Spleen (tissue), 11 donors: ENCODE results near the gene MRPL37. TPM values are rescaled to one million over a fixed set of nuclear protein-coding genes. Genes with fewer than 3 reads are reported as not detected.

Source experiments
- DNase-seq: peaks from one replicate; pipeline ENCODE4 v3.0.0-alpha.2; 2020
- H3K27ac ChIP-seq, 8 donors: fragments of 200-600 bp; sonication (generic) in 7 of 8; 1 replicate in 4 of 8; 2 replicates in 4 of 8; pipeline versions ENCODE4 v1.5.0 to v1.8.0; 2016 to 2021; ENCODE audit warnings: inconsistent platforms in 4 of 8, mild to moderate bottlenecking in 4 of 8, moderate library complexity in 1 of 8
- H3K27me3 ChIP-seq, 7 donors: fragments of 200-600 bp; sonication (generic) in 6 of 7; replicated peaks in 1 of 7; 1 replicate in 4 of 7; 2 replicates in 3 of 7; pipeline versions ENCODE4 v1.5.0 to v1.8.0; 2016 to 2021; ENCODE audit warnings: inconsistent platforms in 3 of 7, mild to moderate bottlenecking in 1 of 7
- H3K36me3 ChIP-seq, 6 donors: fragments of 200-600 bp; sonication (generic) in 5 of 6; 1 replicate in 4 of 6; 2 replicates in 2 of 6; pipeline versions ENCODE4 v1.5.0 to v1.8.0; 2016 to 2021; ENCODE audit warnings: inconsistent platforms in 2 of 6
- H3K4me1 ChIP-seq, 6 donors: fragments of 200-600 bp; sonication (generic) in 5 of 6; 1 replicate in 3 of 6; 2 replicates in 3 of 6; pipeline versions ENCODE4 v1.5.0 to v1.8.0; 2016 to 2021; ENCODE audit warnings: inconsistent platforms in 3 of 6
- H3K4me3 ChIP-seq, 8 donors: fragments of 200-600 bp; sonication (generic) in 7 of 8; 1 replicate in 4 of 8; 2 replicates in 4 of 8; pipeline versions ENCODE4 v1.5.0 to v1.8.0; 2016 to 2021; ENCODE audit warnings: inconsistent platforms in 4 of 8, mild to moderate bottlenecking in 4 of 8, moderate library complexity in 2 of 8
- H3K9me3 ChIP-seq, 8 donors: fragments of 200-600 bp; sonication (generic) in 7 of 8; 1 replicate in 4 of 8; 2 replicates in 4 of 8; pipeline versions ENCODE4 v1.5.0 to v1.8.0; 2016 to 2021; ENCODE audit warnings: inconsistent platforms in 4 of 8
- CTCF ChIP-seq, 11 experiments: fragments of 200-600 bp in 7 of 11; fragments of 450-650 bp in 4 of 11; sonication (generic) in 4 of 11; IDR thresholded peaks in 8 of 11; conservative IDR thresholded peaks in 3 of 11; 1 replicate in 7 of 11; 2 replicates in 4 of 11; pipeline versions ENCODE4 v1.4.0 to v1.8.0; 2016 to 2021; ENCODE audit warnings: antibody characterized with exemption in 11 of 11, inconsistent platforms in 4 of 11, mild to moderate bottlenecking in 1 of 11
- POLR2A ChIP-seq, 3 donors: fragments of 450-650 bp; IDR thresholded peaks; one replicate each; pipeline ENCODE4 v1.5.1; 2017; ENCODE audit warnings: antibody characterized with exemption in 3 of 3, mild to moderate bottlenecking in 1 of 3
- POLR2AphosphoS5 ChIP-seq, 3 donors: sonication (generic); formaldehyde crosslinking; IDR thresholded peaks; one replicate each; pipeline ENCODE4 v1.5.1; 2017; ENCODE audit warnings: antibody characterized with exemption in 3 of 3
- WGBS, 5 donors: extraction: QIAGEN DNeasy Blood & Tissue Kit in 3 of 5; methylation state at CpG; one replicate each; pipeline versions ENCODE4 v1.1.5 to v1.1.7; 2013 to 2018; 5-methylcytosine and 5-hydroxymethylcytosine counted together
- intact Hi-C: fragments of 100-400 bp; cut with DNase I; formaldehyde crosslinking; loops from one replicate; pipeline ENCODE4 v1.15.0; 2023; ENCODE audit warnings: low total_unique reads
- polyA plus RNA-seq, 3 donors: library from polyadenylated mRNA; stranded (reverse); fragments of 200-250 nt; gene quantifications; one replicate each; pipeline ENCODE4 v1.2.1, GENCODE V29; 2013
- total RNA-seq, 7 donors: library from RNA; depleted of rRNA in 3 of 7; stranded (reverse); fragments of >200 nt in 3 of 7; fragmentation: NEBNext Ultra II Directional in 4 of 7; extraction: Animal tissue kit (Norgen Biotek cat#: 25700) in 4 of 7; gene quantifications; one replicate each; pipeline versions ENCODE4 v1.1.0 to v1.2.1, GENCODE V29; 2016 to 2021
- donor health status: healthy with polysubstance abuse.
- donor health status: DM: no; HTN: no; CAD: no; lungs with moderate emphysema.
- donor health status: DM: no; HTN: no; CAD: no.
- donor health status: Bipolar disorder and iron deficiency.
- donor health status: healthy.
- donor health status: DM: no; HTN: no; CAD: no.
- donor health status: DM: yes; HTN: yes; CAD: no.

MRPL37 gene
- total and polyA plus RNA-seq, 10 donors = 20.4 to 55.9 (median 43.3) TPM

GRCh38 chr1:54248966-54249365, 49.0 kb downstream of the MRPL37 start:
- TF ChIP-seq POLR2A (IDR thresholded peaks at IDR 0.05) = no peak
- no peak for TF ChIP-seq POLR2AphosphoS5 (IDR thresholded peaks at IDR 0.05)
- TF ChIP-seq CTCF (IDR thresholded peaks at IDR 0.05 in 8 of 11, conservative IDR thresholded peaks at IDR 0.05 in 3 of 11) = no peak
- DNase-seq = no peak
- intact Hi-C loops = no loop called here
- H3K36me3 ChIP-seq = peaks cover 0 to 66% (median 0%) of the 10 kb centered on the region in 6 donors
- H3K4me3 ChIP-seq = no peak overlapping the region
- peaks cover 0 to 64% (median 25%) of the 10 kb centered on the region in 6 donors for H3K4me1 ChIP-seq
- peak overlapping the region in 5 of 8 donors; percentile 23 to 54 (median 39) for H3K27ac ChIP-seq
- H3K27me3 ChIP-seq = no peaks in the 10 kb centered on the region
- WGBS, 5 donors = 51 to 82% (median 74%) methylated on average over 4 of the region's 4 CpGs
- H3K9me3 ChIP-seq = no peaks in the 10 kb centered on the region

DNA sequence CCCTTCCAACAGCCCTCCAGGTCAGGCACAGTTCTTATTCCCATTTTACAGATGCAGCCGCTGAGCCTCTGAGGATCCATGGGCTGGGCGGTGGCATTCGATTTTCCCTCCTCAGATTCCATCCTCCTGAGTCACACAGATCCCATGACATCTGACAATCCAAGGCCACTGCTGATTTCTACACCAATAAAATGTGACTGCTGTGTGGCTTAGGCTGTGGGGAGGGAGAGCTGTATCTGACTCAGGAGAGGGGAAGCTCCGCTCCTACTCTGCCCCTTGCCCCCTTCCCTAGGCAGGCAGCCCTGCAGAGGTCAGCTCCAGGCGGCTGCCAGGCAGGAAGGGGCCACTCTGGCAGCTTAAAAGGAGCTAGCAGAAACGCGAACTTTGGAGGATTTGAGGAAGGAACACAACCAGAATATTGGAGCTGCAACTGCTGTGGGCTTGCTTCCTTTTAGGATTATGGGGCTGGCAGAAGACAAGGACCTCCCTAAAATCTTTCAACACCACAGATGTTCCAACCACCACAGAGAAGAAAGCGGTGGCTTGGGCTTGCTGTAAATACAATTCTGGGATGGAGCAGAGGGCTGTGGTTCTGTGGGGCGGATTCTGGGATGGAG, 50.0 kb downstream of the MRPL37 start:
- Histone ChIP-seq H3K9me3 (no peaks in the 10 kb centered on the region), H3K36me3 (peaks cover 0 to 61% (median 0%) of the 10 kb centered on the region in 6 donors), H3K27ac (peak overlapping the region in 7 of 8 donors; percentile 23 to 67 (median 54)), H3K4me1 (peaks cover 0 to 59% (median 31%) of the 10 kb centered on the region in 6 donors), H3K27me3 (no peaks in the 10 kb centered on the region), H3K4me3 (no peak overlapping the region)
- DNase-seq = no peak
- no peak for TF ChIP-seq POLR2A (IDR thresholded peaks at IDR 0.05)
- TF ChIP-seq CTCF (IDR thresholded peaks at IDR 0.05 in 8 of 11, conservative IDR thresholded peaks at IDR 0.05 in 3 of 11) = no peak
- TF ChIP-seq POLR2AphosphoS5 (IDR thresholded peaks at IDR 0.05) = peak; percentile 48 to 68 (median 64)
- intact Hi-C loops = no loop called here
- 54 to 72% (median 58%) methylated on average over 9 of the region's 9 CpGs for WGBS, 5 donors

DNA sequence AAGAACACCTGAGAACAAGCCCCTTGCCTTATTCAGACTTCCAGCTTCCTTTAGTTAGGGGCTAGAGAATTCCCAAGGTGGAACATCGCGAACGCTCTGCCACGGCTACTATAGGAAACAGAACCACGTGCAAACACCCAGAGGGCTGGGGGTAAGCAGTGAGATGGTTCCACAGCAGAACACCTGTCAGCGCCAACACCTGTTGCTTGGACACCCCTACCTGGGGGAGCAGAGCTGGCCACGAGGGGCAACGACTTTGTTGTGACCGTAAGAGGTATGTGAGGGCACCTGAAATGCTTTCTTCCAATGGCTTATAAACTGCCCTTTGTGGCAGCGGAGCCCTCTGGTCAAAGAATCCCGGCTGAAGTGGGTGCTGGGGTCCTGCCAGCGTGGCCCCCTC, 50.7 kb downstream of the MRPL37 start:
- Histone ChIP-seq H3K36me3 (peaks cover 0 to 61% (median 0%) of the 10 kb centered on the region in 6 donors), H3K9me3 (no peaks in the 10 kb centered on the region), H3K4me1 (peaks cover 0 to 52% (median 27%) of the 10 kb centered on the region in 6 donors), H3K4me3 (no peak overlapping the region), H3K27ac (peak overlapping the region in 5 of 8 donors; percentile 23 to 67 (median 57)), H3K27me3 (no peaks in the 10 kb centered on the region)
- no peak for DNase-seq
- no peak for TF ChIP-seq POLR2AphosphoS5 (IDR thresholded peaks at IDR 0.05)
- no peak for TF ChIP-seq POLR2A (IDR thresholded peaks at IDR 0.05)
- TF ChIP-seq CTCF (IDR thresholded peaks at IDR 0.05 in 8 of 11, conservative IDR thresholded peaks at IDR 0.05 in 3 of 11) = no peak
- WGBS, 5 donors = 88 to 92% (median 90%) methylated on average over 4 to 12 of the region's 12 CpGs
- intact Hi-C loops = no loop called here

- H3K27me3 ChIP-seq = no peaks in the 10 kb centered on the region
- no peak overlapping the region for H3K27ac ChIP-seq
- DNase-seq = no peak
- intact Hi-C loops = no loop called here
- peaks cover 0 to 45% (median 0%) of the 10 kb centered on the region in 6 donors for H3K36me3 ChIP-seq
- TF ChIP-seq CTCF (IDR thresholded peaks at IDR 0.05 in 8 of 11, conservative IDR thresholded peaks at IDR 0.05 in 3 of 11) = no peak
- no peak for TF ChIP-seq POLR2A (IDR thresholded peaks at IDR 0.05)
- TF ChIP-seq POLR2AphosphoS5 (IDR thresholded peaks at IDR 0.05) = no peak
- no peak overlapping the region for H3K4me3 ChIP-seq
- peaks cover 0 to 52% (median 25%) of the 10 kb centered on the region in 6 donors for H3K4me1 ChIP-seq
- 87 to 96% (median 91%) methylated on average over 11 of the region's 11 CpGs for WGBS, 5 donors
- no peaks in the 10 kb centered on the region for H3K9me3 ChIP-seq
Measured at GRCh38 chr1:54252371-54252936, 52.5 kb downstream of the MRPL37 start.
